IMR-90 (cell line): ENCODE data around the gene FOXP4. TPM values are rescaled to one million over a fixed set of nuclear protein-coding genes. Genes with fewer than 3 reads are reported as not detected.

ENCODE experiments used
- ATAC-seq: fragments of 200-7000 bp; cut with Tn5 transposase; 2 replicates; pipeline ENCODE4 v1.9.1; 2020; ENCODE audit warnings: low read depth, mild to moderate bottlenecking, moderate library complexity
- BruUV-seq: library from RNA; stranded (reverse); fragments of 400-500 nt; replicated peaks from 2 replicates; lab custom pipeline; 2021; lab: Mats Ljungman, UMichigan
- CTCF ChIA-PET: fragments of 300-600 bp; formaldehyde crosslinking; extraction: SDS; loops from one replicate; lab custom pipeline; 2021; ENCODE audit warnings: antibody characterized with exemption; lab: Yijun Ruan, JAX
- POLR2A ChIA-PET: fragments of 300-600 bp; sonication (Branson Sonifier 250); formaldehyde crosslinking; loops from one replicate; lab custom pipeline; 2022; ENCODE audit warnings: antibody characterized with exemption; ENCODE audit not compliant: unreplicated experiment; lab: Charles Lee
- DNase-seq: peaks from one replicate; pipeline ENCODE4 v3.0.0; 2013
- H2AFZ ChIP-seq: replicated peaks from 2 replicates; pipeline ENCODE3; 2013; ENCODE audit warnings: low read length, mild to moderate bottlenecking; ENCODE audit not compliant: poor library complexity
- H2AK5ac ChIP-seq: 2 replicates; pipeline ENCODE4 v1.6.1; 2013; ENCODE audit warnings: low read depth, low read length, inconsistent platforms
- H2AK9ac ChIP-seq: replicated peaks from 2 replicates; pipeline ENCODE3; 2013; ENCODE audit warnings: mild to moderate bottlenecking, low read depth, low read length, moderate library complexity; ENCODE audit not compliant: poor library complexity
- H2BK120ac ChIP-seq: 2 replicates; pipeline ENCODE4 v1.6.1; 2013; ENCODE audit warnings: low read depth, low read length, inconsistent platforms
- H2BK15ac ChIP-seq: 3 replicates; pipeline ENCODE4 v1.6.1; 2013; ENCODE audit warnings: low read depth, low read length, inconsistent platforms
- H2BK20ac ChIP-seq: 2 replicates; pipeline ENCODE4 v1.6.1; 2013; ENCODE audit warnings: low read depth, mild to moderate bottlenecking, inconsistent platforms, low read length, moderate library complexity
- H2BK5ac ChIP-seq: 2 replicates; pipeline ENCODE4 v1.6.1; 2013; ENCODE audit warnings: mild to moderate bottlenecking, low read depth, low read length, inconsistent platforms; ENCODE audit not compliant: poor library complexity, severe bottlenecking
- H3K14ac ChIP-seq: replicated peaks from 2 replicates; pipeline ENCODE4 v1.6.1; 2013; ENCODE audit warnings: low read depth, low read length, inconsistent platforms
- H3K18ac ChIP-seq: 2 replicates; pipeline ENCODE4 v1.6.1; 2013; ENCODE audit warnings: low read depth, low read length, control low read depth
- H3K23ac ChIP-seq: 2 replicates; pipeline ENCODE4 v1.6.1; 2013; ENCODE audit warnings: low read depth, low read length, inconsistent platforms
- H3K27ac ChIP-seq: 2 replicates; pipeline ENCODE4 v1.5.1; 2013; ENCODE audit warnings: mild to moderate bottlenecking, control low read depth, low read length; ENCODE audit not compliant: insufficient read depth
- H3K27me3 ChIP-seq: 2 replicates; pipeline ENCODE4 v1.6.1; 2013; ENCODE audit warnings: low read length; ENCODE audit not compliant: control insufficient read depth, insufficient read depth
- H3K36me3 ChIP-seq: 2 replicates; pipeline ENCODE4 v1.6.1; 2013; ENCODE audit warnings: low read length, mixed read lengths; ENCODE audit not compliant: control insufficient read depth, insufficient read depth
- H3K4ac ChIP-seq: 2 replicates; pipeline ENCODE4 v1.6.1; 2013; ENCODE audit warnings: low read depth, low read length, inconsistent platforms
- H3K4me1 ChIP-seq: 2 replicates; pipeline ENCODE4 v1.6.1; 2013; ENCODE audit warnings: low read length, mixed read lengths; ENCODE audit not compliant: control insufficient read depth, insufficient read depth
- H3K4me2 ChIP-seq: 2 replicates; pipeline ENCODE4 v1.6.1; 2013; ENCODE audit warnings: low read depth, mild to moderate bottlenecking, control low read depth, low read length, moderate library complexity
- H3K4me3 ChIP-seq: 2 replicates; pipeline ENCODE4 v1.5.1; 2013; ENCODE audit warnings: low read depth, mild to moderate bottlenecking, control low read depth, low read length, moderate library complexity; ENCODE audit not compliant: insufficient read depth
- H3K56ac ChIP-seq: 2 replicates; pipeline ENCODE4 v1.6.1; 2013; ENCODE audit warnings: low read length, inconsistent platforms; ENCODE audit not compliant: insufficient read depth; ENCODE audit errors: extremely low read depth
- H3K79me1 ChIP-seq, 2 experiments: 2 replicates each; pipeline ENCODE4 v1.6.1; 2013; ENCODE audit warnings: low read length in 2 of 2, inconsistent platforms in 1 of 2, low read depth in 1 of 2
- H3K9ac ChIP-seq: 2 replicates; pipeline ENCODE4 v1.6.1; 2013; ENCODE audit warnings: low read depth, low read length, control low read depth
- H3K9me1 ChIP-seq: 2 replicates; pipeline ENCODE4 v1.6.1; 2013; ENCODE audit warnings: low read length, inconsistent platforms; ENCODE audit not compliant: insufficient read depth
- H3K9me3 ChIP-seq: 2 replicates; pipeline ENCODE4 v1.6.1; 2013; ENCODE audit warnings: low read length; ENCODE audit not compliant: control insufficient read depth, insufficient read depth
- H4K20me1 ChIP-seq: 2 replicates; pipeline ENCODE4 v1.6.1; 2013; ENCODE audit warnings: low read length, inconsistent platforms; ENCODE audit not compliant: insufficient read depth
- H4K5ac ChIP-seq: 2 replicates; pipeline ENCODE4 v1.6.1; 2013; ENCODE audit warnings: mild to moderate bottlenecking, low read depth, low read length, control low read depth
- H4K8ac ChIP-seq, 2 experiments: 2 replicates each; pipeline ENCODE4 v1.6.1; 2013; ENCODE audit warnings: low read depth in 2 of 2, low read length in 2 of 2, control low read depth in 1 of 2, inconsistent platforms in 1 of 2
- H4K91ac ChIP-seq: 2 replicates; pipeline ENCODE4 v1.6.1; 2013; ENCODE audit warnings: low read depth, low read length, inconsistent platforms; ENCODE audit not compliant: insufficient read depth
- BHLHE40 ChIP-seq: fragments of 150-350 bp; IDR thresholded peaks from 2 replicates; pipeline ENCODE4 v1.6.1; 2016; ENCODE audit warnings: mild to moderate bottlenecking, low read depth, low read length
- CEBPB ChIP-seq: IDR thresholded peaks from 2 replicates; pipeline ENCODE4 v1.6.1; 2012; ENCODE audit warnings: low read depth, low read length, improper control_type of control experiment
- CHD1 ChIP-seq: IDR thresholded peaks from 2 replicates; pipeline ENCODE4 v1.6.1; 2012; ENCODE audit warnings: low read depth, low read length, improper control_type of control experiment
- CTCF ChIP-seq: conservative IDR thresholded peaks from 2 replicates; pipeline ENCODE4 v1.5.1; 2012; ENCODE audit warnings: mild to moderate bottlenecking, low read depth, low read length, improper control_type of control experiment
- ELK1 ChIP-seq: fragments of 150-350 bp; IDR thresholded peaks from 2 replicates; pipeline ENCODE4 v1.6.1; 2016; ENCODE audit warnings: low read depth, mild to moderate bottlenecking, low read length, moderate library complexity, borderline replicate concordance
- FOS ChIP-seq: fragments of 150-350 bp; IDR thresholded peaks from 2 replicates; pipeline ENCODE4 v1.6.1; 2016; ENCODE audit warnings: low read depth, low read length
- MAZ ChIP-seq: IDR thresholded peaks from 2 replicates; pipeline ENCODE4 v1.6.1; 2012; ENCODE audit warnings: low read depth, mild to moderate bottlenecking, low read length, improper control_type of control experiment, moderate library complexity, borderline replicate concordance
- MXI1 ChIP-seq: IDR thresholded peaks from 2 replicates; pipeline ENCODE4 v1.6.1; 2012; ENCODE audit warnings: low read depth, mild to moderate bottlenecking, low read length, moderate library complexity, borderline replicate concordance
- NFE2L2 ChIP-seq: fragments of 150-350 bp; IDR thresholded peaks from 2 replicates; pipeline ENCODE4 v1.6.1; 2016; ENCODE audit warnings: low read depth, mild to moderate bottlenecking, low read length
- POLR2A ChIP-seq: IDR thresholded peaks from 2 replicates; pipeline ENCODE4 v1.6.1; 2012; ENCODE audit warnings: mild to moderate bottlenecking, low read depth, low read length
- RAD21 ChIP-seq: IDR thresholded peaks from 2 replicates; pipeline ENCODE4 v1.6.1; 2012; ENCODE audit warnings: low read length, improper control_type of control experiment
- RCOR1 ChIP-seq: IDR thresholded peaks from 2 replicates; pipeline ENCODE4 v1.6.1; 2012; ENCODE audit warnings: mild to moderate bottlenecking, low read length, improper control_type of control experiment; ENCODE audit not compliant: insufficient replicate concordance
- RFX5 ChIP-seq: IDR thresholded peaks from 2 replicates; pipeline ENCODE4 v1.8.0; 2012; ENCODE audit warnings: low read depth, mild to moderate bottlenecking, low read length, moderate library complexity
- SMC3 ChIP-seq: fragments of 150-350 bp; IDR thresholded peaks from 2 replicates; pipeline ENCODE4 v1.6.1; 2016; ENCODE audit warnings: low read depth, mild to moderate bottlenecking, antibody characterized with exemption, low read length, moderate library complexity
- USF2 ChIP-seq: fragments of 150-350 bp; IDR thresholded peaks from 2 replicates; pipeline ENCODE4 v1.6.1; 2017; ENCODE audit warnings: mild to moderate bottlenecking, antibody characterized with exemption, low read length, low read depth
- WGBS, 2 experiments: methylation state at CpG; one replicate each; pipeline versions ENCODE4 v1.1.5 to v1.1.7; 2013; ENCODE audit warnings: missing lambda C conversion rate in 2 of 2; ENCODE audit not compliant: insufficient read length in 1 of 2; ENCODE audit errors: extremely low coverage in 2 of 2; 5-methylcytosine and 5-hydroxymethylcytosine counted together
- dilution Hi-C: fragments of 300-500 bp; cut with HindIII; formaldehyde crosslinking; loops from one replicate; pipeline ENCODE4 v1.14.3; 2018; ENCODE audit warnings: low sequenced_read_pairs; ENCODE audit not compliant: unreplicated experiment
- in situ Hi-C: fragments of 300-500 bp; cut with MboI; formaldehyde crosslinking; loops from 3 replicates; pipeline ENCODE4 v1.14.3; 2019; ENCODE audit warnings: low sequenced_read_pairs, inconsistent platforms, mixed read lengths
- intact Hi-C: fragments of 100-400 bp; cut with micrococcal nuclease; formaldehyde crosslinking; loops from 2 replicates; pipeline ENCODE4 v1.10.0; 2022
- polyA plus RNA-seq, 3 experiments: library from polyadenylated mRNA; depleted of rRNA; stranded (reverse); fragments of >200 nt; gene quantifications; 2 replicates each; pipeline ENCODE4 v1.2.3, GENCODE V29; 2012; ENCODE audit warnings: low replicate concordance in 1 of 3
- total RNA-seq: library from RNA; depleted of rRNA; stranded (reverse); fragments of >200 nt; gene quantifications from 2 replicates; pipeline ENCODE4 v1.2.3, GENCODE V29; 2012

The FOXP4 gene
- total and polyA plus RNA-seq, 2 of the 4 experiments (the other 2 are of a cell fraction): 0.72 to 9.5 TPM

DNA sequence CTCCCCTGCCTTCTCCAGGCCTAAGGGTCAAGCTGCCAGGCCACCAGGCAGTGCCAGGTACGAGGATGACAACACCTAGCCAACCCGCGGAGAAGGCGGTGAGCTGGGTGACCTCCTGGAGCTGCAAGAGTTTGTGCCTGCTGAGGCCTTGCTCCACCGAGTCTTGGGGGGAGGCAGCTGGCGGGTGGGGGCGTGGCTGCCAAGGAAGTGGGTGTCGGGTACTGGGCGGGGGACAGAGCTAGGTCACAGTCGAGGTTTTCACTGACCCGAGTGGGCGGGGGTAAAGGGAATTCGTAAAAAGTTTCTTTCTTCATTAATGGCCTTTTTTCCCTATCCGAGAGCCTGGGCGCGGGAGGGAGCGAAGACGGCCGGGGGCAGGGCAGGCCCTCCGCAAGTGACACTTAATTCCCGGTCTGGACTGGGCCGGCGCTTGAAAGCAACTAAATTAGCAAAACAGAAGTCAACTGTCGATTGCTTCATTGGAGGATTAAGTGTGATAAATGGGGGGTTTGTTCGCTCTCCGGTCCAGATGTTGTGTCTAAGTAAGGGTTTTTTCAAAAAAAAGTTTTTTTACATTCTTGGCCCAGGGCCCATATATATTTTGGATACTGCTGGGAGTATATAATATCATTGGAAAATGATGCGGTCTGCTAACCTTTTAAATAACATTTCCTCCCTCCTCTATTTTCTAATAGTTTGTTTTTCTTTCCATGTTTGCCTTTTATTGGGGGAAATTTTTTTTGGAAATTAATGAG lies 43.1 kb upstream of the FOXP4 start:
- H3K9me1 ChIP-seq: no peaks in the 10 kb centered on the region
- intact Hi-C loops: no loop called here

More for the DNA sequence above, 43.1 kb upstream of the FOXP4 start:
- peaks cover 6% of the 10 kb centered on the region for H3K4me1 ChIP-seq
- H4K5ac ChIP-seq: no peak overlapping the region
- peak overlapping the region; percentile 49; the same call in 1 of the 2 replicates for H2AK5ac ChIP-seq
- DNase-seq: no peak
- peak overlapping the region; percentile 64 for H2AFZ ChIP-seq
- 33% methylated on average over 12 of the region's 27 CpGs; no CpG with 5 or more reads in 1 of the 2 experiments for WGBS, 2 experiments
- no peaks in the 10 kb centered on the region for H3K9me3 ChIP-seq
- H3K36me3 ChIP-seq: no peaks in the 10 kb centered on the region
- H3K9ac ChIP-seq: no peak overlapping the region
- dilution Hi-C loops: no loop called here
- no peaks in the 10 kb centered on the region for H3K79me1 ChIP-seq
- no peak overlapping the region for H3K56ac ChIP-seq
- no peak overlapping the region for H3K4me3 ChIP-seq
- H3K18ac ChIP-seq: no peak overlapping the region
- H4K20me1 ChIP-seq: 0 out of 2 replicates have a peak, but pooled peaks cover 5% of the 10 kb centered on the region
- no peak overlapping the region; the same call in 1 of the 2 replicates for H2BK120ac ChIP-seq
- in situ Hi-C loops: no loop called here
- H3K4ac ChIP-seq: no peak overlapping the region
- H4K91ac ChIP-seq: peak overlapping the region; percentile 46
- no peak overlapping the region for H3K27ac ChIP-seq
- ChIA-PET POLR2A (no interaction called here), CTCF (no interaction called here)
- 0 out of 4 replicates have a peak overlapping the region, but pooled peaks of 1 of the 2 experiments have one; percentile 29 for H4K8ac ChIP-seq
- no TSS peak for BruUV-seq
- TF ChIP-seq RFX5: no peak
- no peak for TF ChIP-seq RCOR1
- TF ChIP-seq ELK1: no peak
- no peak for TF ChIP-seq MXI1
- TF ChIP-seq POLR2A: no peak
- TF ChIP-seq BHLHE40: no peak
- TF ChIP-seq CEBPB: no peak
- TF ChIP-seq RAD21: no peak
- no peak for TF ChIP-seq MAZ
- no peak for TF ChIP-seq CHD1
- no peak for TF ChIP-seq CTCF
- TF ChIP-seq NFE2L2: no peak
- no peak for TF ChIP-seq SMC3
- TF ChIP-seq USF2: no peak
- no peak for TF ChIP-seq FOS
- H2BK20ac ChIP-seq: no peak overlapping the region
- peaks cover 14% of the 10 kb centered on the region for H3K27me3 ChIP-seq
- H3K23ac ChIP-seq: no peak overlapping the region
- H2AK9ac ChIP-seq: no peak overlapping the region
- no peak overlapping the region for H2BK5ac ChIP-seq
- ATAC-seq: no peak
- H3K14ac ChIP-seq: no peak overlapping the region
- H3K4me2 ChIP-seq: no peak overlapping the region
- peak overlapping the region; percentile 56; the same call in 1 of the 3 replicates for H2BK15ac ChIP-seq
